H1 (cell line): ENCODE data around the gene GSTO2. TPM values are rescaled to one million over a fixed set of nuclear protein-coding genes. Genes with fewer than 3 reads are reported as not detected.

Experiments used
- ASH2L ChIP-seq: fragments of 200-600, 300-600 bp; sonication (generic); IDR thresholded peaks from one replicate; pipeline ENCODE4 v1.7.1; 2017; ENCODE audit warnings: low read length
- ATF2 ChIP-seq: IDR thresholded peaks from 2 replicates; pipeline ENCODE4 v1.6.1; 2012; ENCODE audit warnings: low read length, inconsistent platforms
- BACH1 ChIP-seq: IDR thresholded peaks from 2 replicates; pipeline ENCODE4 v1.6.1; 2012; ENCODE audit warnings: low read length, improper control_type of control experiment
- CEBPB ChIP-seq: IDR thresholded peaks from 2 replicates; pipeline ENCODE4 v1.6.1; 2012; ENCODE audit warnings: low read depth, low read length
- E2F6 ChIP-seq: IDR thresholded peaks from 2 replicates; pipeline ENCODE4 v1.6.1; 2012; ENCODE audit warnings: inconsistent platforms
- EP300 ChIP-seq, 2 experiments: IDR thresholded peaks; 1 replicate in 1 of 2; 2 replicates in 1 of 2; pipeline ENCODE4 v1.6.1; 2011 to 2012; ENCODE audit warnings: low read depth in 2 of 2, low read length in 2 of 2, mild to moderate bottlenecking in 2 of 2, borderline replicate concordance in 1 of 2, inconsistent platforms in 1 of 2, moderate library complexity in 1 of 2
- FOSL1 ChIP-seq: IDR thresholded peaks from 2 replicates; pipeline ENCODE4 v1.6.1; 2011; ENCODE audit warnings: mild to moderate bottlenecking, low read depth, low read length, moderate library complexity; ENCODE audit not compliant: insufficient read depth
- GABPA ChIP-seq: IDR thresholded peaks from 2 replicates; pipeline ENCODE4 v1.6.1; 2011; ENCODE audit warnings: mild to moderate bottlenecking, low read length, moderate library complexity, borderline replicate concordance; ENCODE audit not compliant: insufficient read depth
- HDAC2 ChIP-seq, 2 experiments: fragments of 300-600 bp in 1 of 2; sonication (generic) in 1 of 2; IDR thresholded peaks; 2 replicates each; pipeline ENCODE4 v1.6.1; 2011 to 2012; ENCODE audit warnings: low read depth in 2 of 2, low read length in 2 of 2, mild to moderate bottlenecking in 2 of 2, moderate library complexity in 2 of 2, borderline replicate concordance in 1 of 2, inconsistent platforms in 1 of 2
- KDM1A ChIP-seq: fragments of 200-600, 300-600 bp; sonication (generic); IDR thresholded peaks from 2 replicates; pipeline ENCODE4 v1.7.1; 2016; ENCODE audit warnings: mild to moderate bottlenecking, low read length, borderline replicate concordance
- KDM4A ChIP-seq: IDR thresholded peaks from one replicate; pipeline ENCODE4 v1.7.1; 2012; ENCODE audit warnings: low read depth, mild to moderate bottlenecking, moderate library complexity, low read length, inconsistent platforms; ENCODE audit not compliant: severe bottlenecking
- PHF8 ChIP-seq: fragments of 200-600 bp; sonication (generic); conservative IDR thresholded peaks from 2 replicates; pipeline ENCODE4 v1.7.1; 2012; ENCODE audit warnings: low read depth, mild to moderate bottlenecking, inconsistent platforms, low read length, moderate library complexity
- POLR2A ChIP-seq, 2 experiments: IDR thresholded peaks; 1 replicate in 1 of 2; 2 replicates in 1 of 2; pipeline ENCODE4 v1.6.1; 2011; ENCODE audit warnings: low read depth in 2 of 2, low read length in 2 of 2, mild to moderate bottlenecking in 2 of 2; ENCODE audit errors: control extremely low read depth in 1 of 2
- RAD21 ChIP-seq, 2 experiments: IDR thresholded peaks in 1 of 2; conservative IDR thresholded peaks in 1 of 2; 2 replicates each; pipeline ENCODE4 v1.6.1; 2011; ENCODE audit warnings: low read depth in 2 of 2, low read length in 2 of 2, improper control_type of control experiment in 1 of 2, inconsistent platforms in 1 of 2, mild to moderate bottlenecking in 1 of 2, moderate library complexity in 1 of 2
- RBBP5 ChIP-seq: IDR thresholded peaks from 2 replicates; pipeline ENCODE4 v1.7.1; 2012; ENCODE audit warnings: low read depth, mild to moderate bottlenecking, inconsistent platforms, low read length, moderate library complexity, borderline replicate concordance
- SP4 ChIP-seq: IDR thresholded peaks from 2 replicates; pipeline ENCODE4 v1.6.1; 2012; ENCODE audit warnings: low read length, inconsistent platforms
- TAF1 ChIP-seq: IDR thresholded peaks from 2 replicates; pipeline ENCODE4 v1.6.1; 2011; ENCODE audit warnings: mild to moderate bottlenecking, low read depth, low read length
- TAF7 ChIP-seq: optimal IDR thresholded peaks from 2 replicates; pipeline ENCODE3; 2011; ENCODE audit warnings: low read depth, mild to moderate bottlenecking, inconsistent platforms, low read length, moderate library complexity, borderline replicate concordance
- ZNF274 ChIP-seq: IDR thresholded peaks from 2 replicates; pipeline ENCODE4 v1.7.0; 2012; ENCODE audit warnings: low read length, borderline replicate concordance; ENCODE audit errors: extremely low read depth
- polyA plus RNA-seq, 7 experiments: library from polyadenylated mRNA; depleted of rRNA in 3 of 7; stranded (reverse) in 5 of 7; unstranded in 2 of 7; fragments of >200 nt in 5 of 7; fragments of 200-250 nt in 2 of 7; gene quantifications; 1 replicate in 5 of 7; 2 replicates in 1 of 7; 4 replicates in 1 of 7; pipeline versions ENCODE4 v1.2.1 to v1.2.3, GENCODE V29; 2011 to 2013; ENCODE audit warnings: missing spikeins in 2 of 7, mixed read lengths in 2 of 7
- total RNA-seq: library from RNA; stranded (reverse); fragmentation: NEBNext Ultra II Directional; extraction: Animal tissue kit (Norgen Biotek cat#: 25700); gene quantifications from 2 replicates; pipeline ENCODE4 v1.2.1, GENCODE V29; 2021

Gene GSTO2
- total and polyA plus RNA-seq, 2 of the 8 experiments (the other 6 are each of a cell fraction or from before 2014, with no cell fraction given): 13.1 to 41.7 TPM

GRCh38 chr10:104274762-104275721 is 6.1 kb downstream of the GSTO2 start (continued):
- TF ChIP-seq RAD21 (IDR thresholded peaks at IDR 0.05 in 1 of 2, conservative IDR thresholded peaks at IDR 0.05 in 1 of 2; ENCODE audit: low read depth in 2 of 2, low read length in 2 of 2) (peak; percentile 63 to 73), POLR2A (IDR thresholded peaks at IDR 0.05; ENCODE audit: control extremely low read depth in 1 of 2, low read depth in 2 of 2, low read length in 2 of 2) (peak in 1 of 2 experiments; percentile 64; a peak in 2 of 3 replicates), PHF8 (0 out of 2 replicates have a peak, but pooled peaks have one; percentile 57), TAF7 (peak; percentile 59), ZNF274 (no peak), KDM1A (peak; percentile 63; the same call in 1 of the 2 replicates), BACH1 (no peak), GABPA (peak; percentile 54; the same call in 1 of the 2 replicates), E2F6 (peak; percentile 89), EP300 (IDR thresholded peaks at IDR 0.05; ENCODE audit: borderline replicate concordance in 1 of 2, low read depth in 2 of 2, low read length in 2 of 2) (peak in 1 of 2 experiments; percentile 71; a peak in 1 of 3 replicates), ASH2L (peak; percentile 95), HDAC2 (IDR thresholded peaks at IDR 0.05; ENCODE audit: borderline replicate concordance in 1 of 2, low read depth in 2 of 2, low read length in 2 of 2) (peak in 1 of 2 experiments; percentile 67; a peak in 1 of 4 replicates), FOSL1 (no peak), TAF1 (peak; percentile 55; the same call in 1 of the 2 replicates), SP4 (no peak; the same call in 1 of the 2 replicates), CEBPB (no peak), RBBP5 (no peak), KDM4A (peak; percentile 95), ATF2 (0 out of 2 replicates have a peak, but pooled peaks have one; percentile 70)
